Activated T-helper 2 cell treated with anti-CD3 and anti-CD28 coated beads, Interferon-gamma antibody, Interleukin-2, Interleukin-4, amounts not matched to agents 10 μg/mL and 5 μg/mL and 100 μg/mL, durations not matched to agents 14 hours and 24 hours and 36 hours (primary cell): Measurements from ENCODE around the gene SLC5A12. TPM values are rescaled to one million over a fixed set of nuclear protein-coding genes. Genes with fewer than 3 reads are reported as not detected.

Experiments used
- DNase-seq: peaks from one replicate; pipeline ENCODE4 v3.0.0; 2021; ENCODE audit warnings: low spot score
- H3K27ac Mint-ChIP-seq: one replicate; pipeline ENCODE4 v1.8.0; 2021; ENCODE audit warnings: mixed read lengths
- H3K27me3 Mint-ChIP-seq: one replicate; pipeline ENCODE4 v1.8.0; 2021; ENCODE audit warnings: low read depth, mixed read lengths
- H3K36me3 Mint-ChIP-seq: one replicate; pipeline ENCODE4 v1.8.0; 2021; ENCODE audit warnings: low read depth, mixed read lengths
- H3K4me1 Mint-ChIP-seq: one replicate; pipeline ENCODE4 v1.8.0; 2021; ENCODE audit warnings: low read depth, mixed read lengths
- H3K4me3 Mint-ChIP-seq: one replicate; pipeline ENCODE4 v1.8.0; 2021; ENCODE audit warnings: low read depth, mild to moderate bottlenecking, moderate library complexity, mixed read lengths
- H3K9me3 Mint-ChIP-seq: one replicate; pipeline ENCODE4 v1.8.0; 2021; ENCODE audit warnings: mixed read lengths
- intact Hi-C: fragments of 100-400 bp; cut with micrococcal nuclease; formaldehyde crosslinking; loops from one replicate; pipeline ENCODE4 v1.15.1; 2023
- total RNA-seq: library from RNA; stranded (reverse); gene quantifications from 2 replicates; pipeline ENCODE4 v1.2.3, GENCODE V29; 2022

The SLC5A12 gene
- total RNA-seq, 1 donor from 2014 or later = not detected

DNA sequence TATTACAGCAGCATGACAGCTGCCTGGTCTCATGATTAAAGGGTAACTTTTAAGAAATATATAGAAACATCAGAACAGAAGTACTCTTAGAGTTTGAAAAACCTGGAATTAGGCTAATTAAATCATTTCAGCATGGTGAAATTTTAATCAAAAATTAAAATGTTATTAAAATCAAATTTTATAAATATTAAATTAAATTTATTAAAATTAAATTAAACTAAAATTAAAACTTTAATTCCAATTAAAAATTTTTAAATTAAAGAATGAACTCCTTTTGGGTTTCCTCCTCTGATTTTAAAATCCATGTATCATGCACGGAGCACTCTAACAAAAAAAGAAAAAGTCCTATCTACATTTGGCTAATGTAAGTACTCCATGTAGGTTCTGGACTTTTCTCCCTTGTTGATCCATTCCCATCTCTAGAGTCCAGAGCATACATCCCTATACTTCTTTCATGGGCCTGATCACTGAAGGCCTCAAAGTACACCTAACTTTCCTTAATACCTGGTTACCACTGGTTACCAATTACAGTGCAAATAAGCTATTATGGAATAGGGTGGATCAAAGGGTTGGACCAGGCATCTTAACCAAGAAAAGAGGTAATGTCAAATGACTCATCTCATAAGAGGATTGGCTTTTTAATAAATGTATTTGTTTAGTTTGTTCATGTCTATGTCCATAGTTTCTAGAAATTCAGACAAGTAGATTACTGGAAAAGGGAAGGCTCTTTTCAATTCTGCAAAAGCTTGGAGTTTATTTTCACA is 101.4 kb downstream of the SLC5A12 start:
- Mint-ChIP-seq H3K27ac (no peak overlapping the region), H3K9me3 (no peaks in the 10 kb centered on the region), H3K4me1 (no peaks in the 10 kb centered on the region), H3K4me3 (no peak overlapping the region), H3K27me3 (no peaks in the 10 kb centered on the region), H3K36me3 (no peaks in the 10 kb centered on the region)
- no peak for DNase-seq
- intact Hi-C loops = no loop called here

DNA sequence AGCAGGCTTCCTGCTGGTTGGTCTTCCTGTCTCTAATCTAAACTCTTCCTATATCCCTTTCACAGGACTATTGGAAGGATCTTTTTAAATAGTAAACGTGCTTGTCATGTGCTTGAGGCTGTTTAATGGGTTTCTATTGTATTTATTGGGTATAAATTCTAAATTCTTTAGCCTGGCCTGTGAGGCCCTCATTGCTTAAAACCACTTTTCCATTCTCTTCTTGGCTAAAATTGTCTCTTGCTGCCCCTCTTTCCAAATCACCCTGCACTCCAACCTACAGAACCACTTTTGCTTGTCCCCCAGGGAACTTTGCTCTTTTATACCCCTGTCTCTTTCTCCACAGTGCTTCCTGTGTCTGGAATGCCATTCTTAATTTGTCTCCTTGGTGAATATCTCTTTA is 103.4 kb downstream of the SLC5A12 start:
- Mint-ChIP-seq H3K27me3 (no peaks in the 10 kb centered on the region), H3K36me3 (no peaks in the 10 kb centered on the region), H3K4me3 (no peak overlapping the region), H3K9me3 (peaks cover 5% of the 10 kb centered on the region), H3K4me1 (no peaks in the 10 kb centered on the region), H3K27ac (no peak overlapping the region)
- intact Hi-C loops = no loop called here
- no peak for DNase-seq

Other genes starting within 250 kb of the SLC5A12 start
- not detected in 2 replicates for gene MUC15, start 149.8 kb downstream of the SLC5A12 start, total RNA-seq